Parathyroid adenoma (tissue), 2 donors: ENCODE data around the gene LHPP.

Experiments
- H2AFZ ChIP-seq: fragments of 300-600 bp; sonication (generic); one replicate; pipeline ENCODE4 v1.7.0; 2017; ENCODE audit warnings: antibody characterized with exemption, mild to moderate bottlenecking
- H3K27ac ChIP-seq: fragments of 300-600 bp; sonication (generic); one replicate; pipeline ENCODE4 v1.7.0; 2017
- H3K27me3 ChIP-seq: fragments of 300-600 bp; sonication (generic); one replicate; pipeline ENCODE4 v1.7.0; 2017; ENCODE audit warnings: low read length; ENCODE audit not compliant: control insufficient read depth, insufficient read depth
- H3K36me3 ChIP-seq: fragments of 300-600 bp; sonication (generic); one replicate; pipeline ENCODE4 v1.7.0; 2017; ENCODE audit warnings: low read length; ENCODE audit not compliant: control insufficient read depth, insufficient read depth
- H3K4me1 ChIP-seq: fragments of 300-600 bp; sonication (generic); one replicate; pipeline ENCODE4 v1.7.0; 2017; ENCODE audit warnings: control low read depth
- H3K4me2 ChIP-seq: fragments of 300-600 bp; sonication (generic); one replicate; pipeline ENCODE4 v1.7.0; 2017; ENCODE audit warnings: low read length
- H3K4me3 ChIP-seq: fragments of 300-600 bp; sonication (generic); one replicate; pipeline ENCODE4 v1.7.0; 2017; ENCODE audit warnings: low read depth, low read length
- H3K79me2 ChIP-seq: fragments of 300-600 bp; sonication (generic); one replicate; pipeline ENCODE4 v1.7.0; 2017; ENCODE audit warnings: control low read depth
- H3K9ac ChIP-seq: fragments of 300-600 bp; sonication (generic); one replicate; pipeline ENCODE4 v1.7.0; 2017; ENCODE audit warnings: mild to moderate bottlenecking
- H3K9me3 ChIP-seq: fragments of 300-600 bp; sonication (generic); one replicate; pipeline ENCODE4 v1.7.0; 2017; ENCODE audit warnings: low read length; ENCODE audit not compliant: control insufficient read depth
- TF ChIP-seq, protein P1 (sequence below): fragments of 300-600 bp; sonication (generic); IDR thresholded peaks from one replicate; pipeline ENCODE4 v1.7.0; 2017; ENCODE audit warnings: antibody characterized with exemption, mild to moderate bottlenecking
- donor health status: primary hyperparathyroidism.

LHPP gene

DNA sequence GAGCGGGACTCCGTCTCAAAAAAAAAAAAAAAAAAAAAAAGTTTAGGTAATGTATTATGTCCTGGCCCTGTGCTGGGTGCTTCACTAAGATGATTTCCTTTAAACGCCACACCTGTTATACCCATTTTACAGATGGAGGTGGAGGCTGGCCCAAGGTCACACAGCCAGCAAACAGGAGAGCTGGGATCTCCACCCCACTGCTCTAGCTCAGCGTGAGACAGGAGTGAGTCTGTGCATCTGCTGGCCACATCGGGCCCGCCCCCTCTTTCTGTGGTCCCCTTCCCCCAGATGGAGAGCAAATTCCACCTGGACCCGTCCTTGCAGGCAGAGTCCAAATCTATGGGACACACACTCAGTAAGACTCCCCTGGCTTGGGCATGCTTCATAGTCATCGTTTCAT is 51.0 kb downstream of the LHPP start:
- Histone ChIP-seq H3K79me2 (no peaks in the 10 kb centered on the region), H3K9me3 (no peaks in the 10 kb centered on the region), H3K36me3 (no peaks in the 10 kb centered on the region), H3K9ac (no peak overlapping the region), H3K4me1 (no peaks in the 10 kb centered on the region), H3K4me2 (no peak overlapping the region), H3K4me3 (no peak overlapping the region), H3K27me3 (no peaks in the 10 kb centered on the region), H2AFZ (no peak overlapping the region), H3K27ac (no peak overlapping the region)
- TF ChIP-seq, protein P1, sequence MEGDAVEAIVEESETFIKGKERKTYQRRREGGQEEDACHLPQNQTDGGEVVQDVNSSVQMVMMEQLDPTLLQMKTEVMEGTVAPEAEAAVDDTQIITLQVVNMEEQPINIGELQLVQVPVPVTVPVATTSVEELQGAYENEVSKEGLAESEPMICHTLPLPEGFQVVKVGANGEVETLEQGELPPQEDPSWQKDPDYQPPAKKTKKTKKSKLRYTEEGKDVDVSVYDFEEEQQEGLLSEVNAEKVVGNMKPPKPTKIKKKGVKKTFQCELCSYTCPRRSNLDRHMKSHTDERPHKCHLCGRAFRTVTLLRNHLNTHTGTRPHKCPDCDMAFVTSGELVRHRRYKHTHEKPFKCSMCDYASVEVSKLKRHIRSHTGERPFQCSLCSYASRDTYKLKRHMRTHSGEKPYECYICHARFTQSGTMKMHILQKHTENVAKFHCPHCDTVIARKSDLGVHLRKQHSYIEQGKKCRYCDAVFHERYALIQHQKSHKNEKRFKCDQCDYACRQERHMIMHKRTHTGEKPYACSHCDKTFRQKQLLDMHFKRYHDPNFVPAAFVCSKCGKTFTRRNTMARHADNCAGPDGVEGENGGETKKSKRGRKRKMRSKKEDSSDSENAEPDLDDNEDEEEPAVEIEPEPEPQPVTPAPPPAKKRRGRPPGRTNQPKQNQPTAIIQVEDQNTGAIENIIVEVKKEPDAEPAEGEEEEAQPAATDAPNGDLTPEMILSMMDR, result no peak

DNA sequence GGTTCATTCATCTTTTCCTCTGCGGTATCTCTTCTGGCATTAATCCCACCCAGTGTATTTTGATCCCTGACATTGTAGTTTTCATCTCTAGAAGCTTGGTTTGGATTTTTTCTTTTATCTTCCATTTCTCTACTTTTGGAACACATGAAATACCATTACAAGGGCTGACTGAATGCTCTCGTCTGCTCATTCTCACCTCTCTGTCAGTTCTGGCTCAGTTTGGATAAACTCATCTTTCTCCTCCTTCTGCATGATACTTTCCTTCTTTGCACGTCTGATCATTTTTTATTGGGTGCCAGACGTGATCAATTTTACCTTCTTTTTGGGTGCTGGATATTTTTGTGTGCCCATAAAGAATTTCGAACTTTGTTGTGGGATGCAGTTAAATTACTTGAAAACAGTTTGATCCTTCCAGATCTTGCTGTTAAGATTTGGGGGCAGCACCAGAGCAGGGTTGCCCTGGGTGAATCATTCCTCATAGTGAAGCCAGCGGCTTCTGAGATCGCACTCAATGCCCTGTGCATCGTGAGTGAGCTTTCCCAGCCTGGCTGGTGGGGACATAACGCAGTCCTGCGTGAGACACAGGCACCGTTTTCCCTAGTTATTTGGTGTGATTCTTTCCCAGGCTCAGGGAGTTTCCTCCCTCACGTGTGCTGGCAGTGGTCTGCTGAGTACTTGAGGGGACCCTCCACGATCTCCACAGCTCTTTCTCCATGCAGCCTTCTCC is 53.8 kb downstream of the LHPP start:
- no peaks in the 10 kb centered on the region for H3K79me2 ChIP-seq
- H3K9me3 ChIP-seq, result no peaks in the 10 kb centered on the region
- H3K27ac ChIP-seq, result no peak overlapping the region
- no peak overlapping the region for H3K4me2 ChIP-seq
- no peak overlapping the region for H3K4me3 ChIP-seq
- TF ChIP-seq, protein P1, result no peak
- H3K36me3 ChIP-seq, result no peaks in the 10 kb centered on the region
- H3K27me3 ChIP-seq, result no peaks in the 10 kb centered on the region
- H3K9ac ChIP-seq, result no peak overlapping the region
- H3K4me1 ChIP-seq, result no peaks in the 10 kb centered on the region
- no peak overlapping the region for H2AFZ ChIP-seq

DNA sequence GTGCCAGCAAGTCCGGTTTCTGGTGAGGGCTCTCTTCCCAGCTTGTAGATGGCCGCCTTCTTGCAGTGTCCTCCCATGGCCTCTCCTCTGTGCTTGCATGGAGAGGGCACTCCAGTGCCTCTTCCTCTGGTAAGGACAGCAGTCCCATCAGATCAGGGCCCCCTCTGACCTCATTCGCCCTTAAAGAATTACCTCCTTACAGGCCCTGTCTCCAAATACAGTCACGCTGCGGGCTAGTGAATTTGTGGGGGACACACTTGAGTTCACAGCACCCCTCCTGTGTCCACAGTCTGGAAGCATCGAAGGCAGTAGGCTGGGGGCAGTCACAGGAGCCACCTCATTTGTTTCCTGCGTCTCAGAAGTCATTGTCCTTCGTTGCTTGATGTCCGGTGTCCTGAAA is 54.6 kb downstream of the LHPP start:
- Histone ChIP-seq H3K9ac (no peak overlapping the region), H3K36me3 (no peaks in the 10 kb centered on the region), H3K4me2 (no peak overlapping the region), H3K9me3 (no peaks in the 10 kb centered on the region), H3K27me3 (no peaks in the 10 kb centered on the region), H2AFZ (no peak overlapping the region), H3K4me1 (no peaks in the 10 kb centered on the region), H3K4me3 (no peak overlapping the region), H3K27ac (no peak overlapping the region), H3K79me2 (no peaks in the 10 kb centered on the region)
- TF ChIP-seq, protein P1, result no peak

DNA sequence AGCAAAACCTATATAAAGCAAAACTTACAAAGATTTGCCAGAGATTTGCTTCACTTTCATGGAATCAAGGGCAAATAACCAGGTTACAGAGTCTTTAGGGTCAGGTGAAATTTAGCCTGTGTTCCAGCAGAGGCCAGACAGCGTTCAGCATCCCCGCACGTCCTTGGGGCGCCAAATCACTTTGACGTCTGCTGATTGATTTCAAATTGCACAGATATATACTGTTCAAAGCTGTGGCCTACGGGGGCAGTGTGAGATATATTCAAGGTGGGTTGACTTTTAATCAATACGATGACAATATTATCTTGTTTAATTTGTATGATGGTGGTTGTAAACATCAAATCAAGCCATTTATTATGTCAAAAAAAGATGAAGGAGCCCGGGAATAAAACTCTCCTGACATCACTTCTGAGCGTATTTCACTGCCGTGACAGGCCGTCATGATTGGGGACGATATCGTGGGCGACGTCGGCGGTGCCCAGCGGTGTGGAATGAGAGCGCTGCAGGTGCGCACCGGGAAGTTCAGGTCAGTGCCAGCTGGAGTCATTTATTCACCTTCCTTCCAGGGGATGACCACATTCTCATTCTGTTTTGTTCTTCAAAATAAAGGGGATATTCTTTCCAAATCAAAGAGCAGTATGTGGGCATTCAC is 55.2 kb downstream of the LHPP start:
- TF ChIP-seq, protein P1, result no peak
- Histone ChIP-seq H3K9me3 (no peaks in the 10 kb centered on the region), H3K9ac (no peak overlapping the region), H2AFZ (no peak overlapping the region), H3K4me3 (no peak overlapping the region), H3K27ac (no peak overlapping the region), H3K36me3 (no peaks in the 10 kb centered on the region), H3K27me3 (no peaks in the 10 kb centered on the region), H3K4me2 (no peak overlapping the region), H3K4me1 (no peaks in the 10 kb centered on the region), H3K79me2 (no peaks in the 10 kb centered on the region)

DNA sequence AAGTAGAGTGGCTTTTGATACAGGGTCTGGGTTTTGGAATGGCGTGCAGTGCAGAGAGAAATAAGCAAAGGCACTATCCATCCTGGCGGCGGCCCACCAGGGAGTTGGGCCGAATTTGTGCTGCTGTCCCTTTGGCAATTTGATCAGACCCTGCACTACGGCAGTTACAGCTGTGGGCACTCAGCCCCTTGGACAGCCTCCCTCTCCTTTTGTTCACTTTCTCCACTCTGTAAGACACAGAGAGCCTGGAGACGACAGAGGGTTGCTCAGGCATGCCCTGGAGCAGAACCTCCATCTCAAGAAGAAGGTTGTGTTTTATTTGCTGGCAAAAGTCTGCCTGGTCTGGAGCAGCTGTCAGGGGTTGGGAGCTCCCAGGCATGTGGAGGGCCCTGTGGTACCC is 55.8 kb downstream of the LHPP start:
- TF ChIP-seq, protein P1, result no peak
- Histone ChIP-seq H3K79me2 (no peaks in the 10 kb centered on the region), H3K9ac (no peak overlapping the region), H3K27me3 (no peaks in the 10 kb centered on the region), H3K9me3 (no peaks in the 10 kb centered on the region), H3K27ac (no peak overlapping the region), H3K4me3 (no peak overlapping the region), H3K36me3 (no peaks in the 10 kb centered on the region), H2AFZ (no peak overlapping the region), H3K4me2 (no peak overlapping the region), H3K4me1 (no peaks in the 10 kb centered on the region)
